GM12878 (cell line): ENCODE results near the gene ADD2.
A peak's percentile ranks its signal among the peaks of the same experiment; 100 is the strongest.

ENCODE experiments used
- CEBPB ChIP-seq, 2 experiments: fragments of 150-350 bp in 1 of 2; IDR thresholded peaks; 2 replicates each; pipeline ENCODE4 v1.6.1; 2012 to 2014; ENCODE audit warnings: low read depth in 2 of 2, low read length in 2 of 2, borderline replicate concordance in 1 of 2, inconsistent platforms in 1 of 2
- CEBPZ ChIP-seq: fragments of 150-350 bp; IDR thresholded peaks from 2 replicates; pipeline ENCODE4 v1.6.1; 2016; ENCODE audit warnings: low read depth, low read length
- CTCF ChIP-seq, 3 experiments: IDR thresholded peaks in 2 of 3; conservative IDR thresholded peaks in 1 of 3; 2 replicates each; pipeline ENCODE4 v1.5.1; 2011; ENCODE audit warnings: low read depth in 3 of 3, low read length in 3 of 3, mild to moderate bottlenecking in 3 of 3, control low read depth in 2 of 3, moderate library complexity in 2 of 3, inconsistent platforms in 1 of 3, mixed read lengths in 1 of 3; ENCODE audit not compliant: control insufficient read depth in 2 of 3, insufficient read depth in 1 of 3; ENCODE audit errors: extremely low read depth in 1 of 3
- POLR2A ChIP-seq: IDR thresholded peaks from 2 replicates; pipeline ENCODE4 v1.6.1; 2011; ENCODE audit warnings: low read depth, mild to moderate bottlenecking, low read length

- TF ChIP-seq CTCF (IDR thresholded peaks at IDR 0.05 in 2 of 3, conservative IDR thresholded peaks at IDR 0.05 in 1 of 3; ENCODE audit: control insufficient read depth in 2 of 3, extremely low read depth in 1 of 3, insufficient read depth in 1 of 3, low read depth in 3 of 3, low read length in 3 of 3) = peak; percentile 52 to 65 (median 64); a peak in 5 of 6 replicates
- no peak for TF ChIP-seq CEBPZ
- no peak for TF ChIP-seq CEBPB (IDR thresholded peaks at IDR 0.05; ENCODE audit: borderline replicate concordance in 1 of 2, low read depth in 2 of 2, low read length in 2 of 2)
- TF ChIP-seq POLR2A = no peak
These were observed 21.5 kb upstream of the ADD2 start for GRCh38 chr2:70789304-70790135.
